Measurements from ENCODE around the gene DLGAP1. TPM values are rescaled to one million over a fixed set of nuclear protein-coding genes. Genes with fewer than 3 reads are reported as not detected.
A peak's percentile ranks its signal among the peaks of the same experiment; 100 is the strongest.

DLGAP1 gene
- total and polyA plus RNA-seq, 2 experiments from 2014 or later, result 17.0 to 48.5 TPM

GRCh38 chr18:3461704-3462103, 993.4 kb downstream of the DLGAP1 start:
- Mint-ChIP-seq H3K27me3 (ENCODE audit: insufficient read depth, low read depth, poor library complexity) (peaks cover 17% of the 10 kb centered on the region), H3K27ac (peak overlapping the region; percentile 73)
- peaks cover 52% of the 10 kb centered on the region for H3K4me1 ChIP-seq (ENCODE audit: insufficient read depth)

More at GRCh38 chr18:3461704-3462103, 993.4 kb downstream of the DLGAP1 start:
- Histone ChIP-seq H3K79me2 (replicated peaks; ENCODE audit: insufficient read depth) (peaks cover 30% of the 10 kb centered on the region), H3K9me2 (ENCODE audit: insufficient read depth) (no peaks in the 10 kb centered on the region), H3K36me3 (ENCODE audit: insufficient read depth) (peaks cover 15% of the 10 kb centered on the region; the same call in 1 of the 2 replicates), H3K27ac (ENCODE audit: low read depth) (peak overlapping the region; percentile 34), H3F3A (replicated peaks; ENCODE audit: low read depth) (peaks cover 14% of the 10 kb centered on the region), H2AFZ (no peak overlapping the region), H3K4me3 (no peak overlapping the region), H3K27me3 (ENCODE audit: insufficient read depth) (no peaks in the 10 kb centered on the region), H4K20me1 (replicated peaks; ENCODE audit: insufficient read depth) (no peaks in the 10 kb centered on the region), H3K4me2 (no peak overlapping the region)
- H3K9me3 Mint-ChIP-seq, result no peaks in the 10 kb centered on the region; the same call in 2 of the 3 replicates
- peaks cover 60% of the 10 kb centered on the region for H3K4me1 Mint-ChIP-seq
- ATAC-seq, result no peak
- peaks cover 57% of the 10 kb centered on the region for H3K36me3 Mint-ChIP-seq (ENCODE audit: low read depth)
- no peak for DNase-seq (ENCODE audit: low spot score)
- no peak overlapping the region for H3K4me3 Mint-ChIP-seq
- TF ChIP-seq CTCF (conservative IDR thresholded peaks at IDR 0.05; ENCODE audit: low read depth in 2 of 2) (no peak), ZNF462 (CRISPR knock-in tag; IDR thresholded peaks at IDR 0.05) (no peak), NANOG (IDR thresholded peaks at IDR 0.05; ENCODE audit: borderline replicate concordance) (no peak), POLR2AphosphoS5 (IDR thresholded peaks at IDR 0.05; ENCODE audit: low read depth) (no peak; the same call in 1 of the 2 replicates), ETS1 (IDR thresholded peaks at IDR 0.05) (no peak), ZNF331 (CRISPR knock-in tag; IDR thresholded peaks at IDR 0.05; ENCODE audit: low read depth) (no peak), EZH2 (IDR thresholded peaks at IDR 0.05; ENCODE audit: low read depth, unreplicated experiment) (no peak), ZNF114 (CRISPR knock-in tag; IDR thresholded peaks at IDR 0.05) (no peak), EZH2phosphoT487 (IDR thresholded peaks at IDR 0.05; ENCODE audit: unreplicated experiment) (no peak), REST (IDR thresholded peaks at IDR 0.05; ENCODE audit: unreplicated experiment) (no peak), CREB1 (CRISPR knock-in tag; IDR thresholded peaks at IDR 0.05; ENCODE audit: low read depth) (no peak), STAT1 (IDR thresholded peaks at IDR 0.05; ENCODE audit: unreplicated experiment) (no peak), JUNB (IDR thresholded peaks at IDR 0.05; ENCODE audit: unreplicated experiment) (no peak)

Measured in GM23338 (cell line).